Measurements from ENCODE around the gene WASF3.

DNA sequence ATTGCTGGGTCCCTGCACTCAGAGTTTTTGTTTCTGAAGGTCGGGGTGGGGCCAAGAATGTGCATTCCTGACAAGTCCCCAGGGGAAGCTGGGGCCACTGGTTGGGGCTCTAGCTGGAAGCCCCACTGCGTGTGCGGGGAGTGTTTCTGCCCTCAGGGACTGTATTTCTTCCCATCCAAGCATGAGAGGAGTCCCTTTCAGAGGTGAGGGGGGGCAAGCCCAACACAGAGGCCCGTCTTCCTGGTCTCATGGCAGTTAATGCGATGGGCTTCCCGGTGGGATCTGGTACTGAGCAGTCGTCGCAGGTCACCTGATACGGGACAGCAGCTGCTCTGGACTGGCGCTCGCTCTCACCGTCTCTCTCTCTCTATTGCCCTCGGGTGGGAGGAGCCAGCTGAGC lies 152.7 kb downstream of the WASF3 start:
- TF ChIP-seq, protein P1, sequence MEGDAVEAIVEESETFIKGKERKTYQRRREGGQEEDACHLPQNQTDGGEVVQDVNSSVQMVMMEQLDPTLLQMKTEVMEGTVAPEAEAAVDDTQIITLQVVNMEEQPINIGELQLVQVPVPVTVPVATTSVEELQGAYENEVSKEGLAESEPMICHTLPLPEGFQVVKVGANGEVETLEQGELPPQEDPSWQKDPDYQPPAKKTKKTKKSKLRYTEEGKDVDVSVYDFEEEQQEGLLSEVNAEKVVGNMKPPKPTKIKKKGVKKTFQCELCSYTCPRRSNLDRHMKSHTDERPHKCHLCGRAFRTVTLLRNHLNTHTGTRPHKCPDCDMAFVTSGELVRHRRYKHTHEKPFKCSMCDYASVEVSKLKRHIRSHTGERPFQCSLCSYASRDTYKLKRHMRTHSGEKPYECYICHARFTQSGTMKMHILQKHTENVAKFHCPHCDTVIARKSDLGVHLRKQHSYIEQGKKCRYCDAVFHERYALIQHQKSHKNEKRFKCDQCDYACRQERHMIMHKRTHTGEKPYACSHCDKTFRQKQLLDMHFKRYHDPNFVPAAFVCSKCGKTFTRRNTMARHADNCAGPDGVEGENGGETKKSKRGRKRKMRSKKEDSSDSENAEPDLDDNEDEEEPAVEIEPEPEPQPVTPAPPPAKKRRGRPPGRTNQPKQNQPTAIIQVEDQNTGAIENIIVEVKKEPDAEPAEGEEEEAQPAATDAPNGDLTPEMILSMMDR (conservative IDR thresholded peaks at IDR 0.05; ENCODE audit: low read depth in 2 of 2), result no peak
- no peak for TF ChIP-seq POLR2AphosphoS5 (IDR thresholded peaks at IDR 0.05; ENCODE audit: low read depth)
- no peak for TF ChIP-seq EZH2 (IDR thresholded peaks at IDR 0.05; ENCODE audit: low read depth, unreplicated experiment)
- no peak for TF ChIP-seq CREB1 (CRISPR knock-in tag; IDR thresholded peaks at IDR 0.05; ENCODE audit: low read depth)
- TF ChIP-seq, protein P2, sequence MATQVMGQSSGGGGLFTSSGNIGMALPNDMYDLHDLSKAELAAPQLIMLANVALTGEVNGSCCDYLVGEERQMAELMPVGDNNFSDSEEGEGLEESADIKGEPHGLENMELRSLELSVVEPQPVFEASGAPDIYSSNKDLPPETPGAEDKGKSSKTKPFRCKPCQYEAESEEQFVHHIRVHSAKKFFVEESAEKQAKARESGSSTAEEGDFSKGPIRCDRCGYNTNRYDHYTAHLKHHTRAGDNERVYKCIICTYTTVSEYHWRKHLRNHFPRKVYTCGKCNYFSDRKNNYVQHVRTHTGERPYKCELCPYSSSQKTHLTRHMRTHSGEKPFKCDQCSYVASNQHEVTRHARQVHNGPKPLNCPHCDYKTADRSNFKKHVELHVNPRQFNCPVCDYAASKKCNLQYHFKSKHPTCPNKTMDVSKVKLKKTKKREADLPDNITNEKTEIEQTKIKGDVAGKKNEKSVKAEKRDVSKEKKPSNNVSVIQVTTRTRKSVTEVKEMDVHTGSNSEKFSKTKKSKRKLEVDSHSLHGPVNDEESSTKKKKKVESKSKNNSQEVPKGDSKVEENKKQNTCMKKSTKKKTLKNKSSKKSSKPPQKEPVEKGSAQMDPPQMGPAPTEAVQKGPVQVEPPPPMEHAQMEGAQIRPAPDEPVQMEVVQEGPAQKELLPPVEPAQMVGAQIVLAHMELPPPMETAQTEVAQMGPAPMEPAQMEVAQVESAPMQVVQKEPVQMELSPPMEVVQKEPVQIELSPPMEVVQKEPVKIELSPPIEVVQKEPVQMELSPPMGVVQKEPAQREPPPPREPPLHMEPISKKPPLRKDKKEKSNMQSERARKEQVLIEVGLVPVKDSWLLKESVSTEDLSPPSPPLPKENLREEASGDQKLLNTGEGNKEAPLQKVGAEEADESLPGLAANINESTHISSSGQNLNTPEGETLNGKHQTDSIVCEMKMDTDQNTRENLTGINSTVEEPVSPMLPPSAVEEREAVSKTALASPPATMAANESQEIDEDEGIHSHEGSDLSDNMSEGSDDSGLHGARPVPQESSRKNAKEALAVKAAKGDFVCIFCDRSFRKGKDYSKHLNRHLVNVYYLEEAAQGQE (IDR thresholded peaks at IDR 0.05; ENCODE audit: unreplicated experiment), result no peak
- TF ChIP-seq EZH2phosphoT487 (IDR thresholded peaks at IDR 0.05; ENCODE audit: unreplicated experiment), result no peak
- TF ChIP-seq ZNF331 (CRISPR knock-in tag; IDR thresholded peaks at IDR 0.05; ENCODE audit: low read depth), result no peak
- TF ChIP-seq ZNF114 (CRISPR knock-in tag; IDR thresholded peaks at IDR 0.05), result no peak
- TF ChIP-seq, protein P3, sequence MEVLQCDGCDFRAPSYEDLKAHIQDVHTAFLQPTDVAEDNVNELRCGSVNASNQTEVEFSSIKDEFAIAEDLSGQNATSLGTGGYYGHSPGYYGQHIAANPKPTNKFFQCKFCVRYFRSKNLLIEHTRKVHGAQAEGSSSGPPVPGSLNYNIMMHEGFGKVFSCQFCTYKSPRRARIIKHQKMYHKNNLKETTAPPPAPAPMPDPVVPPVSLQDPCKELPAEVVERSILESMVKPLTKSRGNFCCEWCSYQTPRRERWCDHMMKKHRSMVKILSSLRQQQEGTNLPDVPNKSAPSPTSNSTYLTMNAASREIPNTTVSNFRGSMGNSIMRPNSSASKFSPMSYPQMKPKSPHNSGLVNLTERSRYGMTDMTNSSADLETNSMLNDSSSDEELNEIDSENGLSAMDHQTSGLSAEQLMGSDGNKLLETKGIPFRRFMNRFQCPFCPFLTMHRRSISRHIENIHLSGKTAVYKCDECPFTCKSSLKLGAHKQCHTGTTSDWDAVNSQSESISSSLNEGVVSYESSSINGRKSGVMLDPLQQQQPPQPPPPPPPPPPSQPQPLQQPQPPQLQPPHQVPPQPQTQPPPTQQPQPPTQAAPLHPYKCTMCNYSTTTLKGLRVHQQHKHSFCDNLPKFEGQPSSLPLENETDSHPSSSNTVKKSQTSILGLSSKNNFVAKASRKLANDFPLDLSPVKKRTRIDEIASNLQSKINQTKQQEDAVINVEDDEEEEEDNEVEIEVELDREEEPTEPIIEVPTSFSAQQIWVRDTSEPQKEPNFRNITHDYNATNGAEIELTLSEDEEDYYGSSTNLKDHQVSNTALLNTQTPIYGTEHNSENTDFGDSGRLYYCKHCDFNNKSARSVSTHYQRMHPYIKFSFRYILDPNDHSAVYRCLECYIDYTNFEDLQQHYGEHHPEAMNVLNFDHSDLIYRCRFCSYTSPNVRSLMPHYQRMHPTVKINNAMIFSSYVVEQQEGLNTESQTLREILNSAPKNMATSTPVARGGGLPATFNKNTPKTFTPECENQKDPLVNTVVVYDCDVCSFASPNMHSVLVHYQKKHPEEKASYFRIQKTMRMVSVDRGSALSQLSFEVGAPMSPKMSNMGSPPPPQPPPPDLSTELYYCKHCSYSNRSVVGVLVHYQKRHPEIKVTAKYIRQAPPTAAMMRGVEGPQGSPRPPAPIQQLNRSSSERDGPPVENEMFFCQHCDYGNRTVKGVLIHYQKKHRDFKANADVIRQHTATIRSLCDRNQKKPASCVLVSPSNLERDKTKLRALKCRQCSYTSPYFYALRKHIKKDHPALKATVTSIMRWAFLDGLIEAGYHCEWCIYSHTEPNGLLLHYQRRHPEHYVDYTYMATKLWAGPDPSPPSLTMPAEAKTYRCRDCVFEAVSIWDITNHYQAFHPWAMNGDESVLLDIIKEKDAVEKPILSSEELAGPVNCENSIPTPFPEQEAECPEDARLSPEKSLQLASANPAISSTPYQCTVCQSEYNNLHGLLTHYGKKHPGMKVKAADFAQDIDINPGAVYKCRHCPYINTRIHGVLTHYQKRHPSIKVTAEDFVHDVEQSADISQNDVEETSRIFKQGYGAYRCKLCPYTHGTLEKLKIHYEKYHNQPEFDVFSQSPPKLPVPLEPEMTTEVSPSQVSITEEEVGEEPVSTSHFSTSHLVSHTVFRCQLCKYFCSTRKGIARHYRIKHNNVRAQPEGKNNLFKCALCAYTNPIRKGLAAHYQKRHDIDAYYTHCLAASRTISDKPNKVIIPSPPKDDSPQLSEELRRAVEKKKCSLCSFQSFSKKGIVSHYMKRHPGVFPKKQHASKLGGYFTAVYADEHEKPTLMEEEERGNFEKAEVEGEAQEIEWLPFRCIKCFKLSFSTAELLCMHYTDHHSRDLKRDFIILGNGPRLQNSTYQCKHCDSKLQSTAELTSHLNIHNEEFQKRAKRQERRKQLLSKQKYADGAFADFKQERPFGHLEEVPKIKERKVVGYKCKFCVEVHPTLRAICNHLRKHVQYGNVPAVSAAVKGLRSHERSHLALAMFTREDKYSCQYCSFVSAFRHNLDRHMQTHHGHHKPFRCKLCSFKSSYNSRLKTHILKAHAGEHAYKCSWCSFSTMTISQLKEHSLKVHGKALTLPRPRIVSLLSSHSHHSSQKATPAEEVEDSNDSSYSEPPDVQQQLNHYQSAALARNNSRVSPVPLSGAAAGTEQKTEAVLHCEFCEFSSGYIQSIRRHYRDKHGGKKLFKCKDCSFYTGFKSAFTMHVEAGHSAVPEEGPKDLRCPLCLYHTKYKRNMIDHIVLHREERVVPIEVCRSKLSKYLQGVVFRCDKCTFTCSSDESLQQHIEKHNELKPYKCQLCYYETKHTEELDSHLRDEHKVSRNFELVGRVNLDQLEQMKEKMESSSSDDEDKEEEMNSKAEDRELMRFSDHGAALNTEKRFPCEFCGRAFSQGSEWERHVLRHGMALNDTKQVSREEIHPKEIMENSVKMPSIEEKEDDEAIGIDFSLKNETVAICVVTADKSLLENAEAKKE (CRISPR knock-in tag; IDR thresholded peaks at IDR 0.05), result no peak
- no peak for TF ChIP-seq JUNB (IDR thresholded peaks at IDR 0.05; ENCODE audit: unreplicated experiment)
- TF ChIP-seq, protein P4, sequence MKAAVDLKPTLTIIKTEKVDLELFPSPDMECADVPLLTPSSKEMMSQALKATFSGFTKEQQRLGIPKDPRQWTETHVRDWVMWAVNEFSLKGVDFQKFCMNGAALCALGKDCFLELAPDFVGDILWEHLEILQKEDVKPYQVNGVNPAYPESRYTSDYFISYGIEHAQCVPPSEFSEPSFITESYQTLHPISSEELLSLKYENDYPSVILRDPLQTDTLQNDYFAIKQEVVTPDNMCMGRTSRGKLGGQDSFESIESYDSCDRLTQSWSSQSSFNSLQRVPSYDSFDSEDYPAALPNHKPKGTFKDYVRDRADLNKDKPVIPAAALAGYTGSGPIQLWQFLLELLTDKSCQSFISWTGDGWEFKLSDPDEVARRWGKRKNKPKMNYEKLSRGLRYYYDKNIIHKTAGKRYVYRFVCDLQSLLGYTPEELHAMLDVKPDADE (IDR thresholded peaks at IDR 0.05), result no peak

Measured in GM23338 (cell line).